CMK (cell line): ENCODE measurements around the gene AUNIP.
"Not testable (repeated sequence)": the region's sequence is repeated elsewhere in the genome, so short reads cannot be mapped to it uniquely, and the experiment has no call there.

ENCODE experiments used
- DNase-seq: peaks from one replicate; pipeline ENCODE4 v3.0.0-alpha.2; 2010; ENCODE audit warnings: low read depth

The AUNIP gene

DNA sequence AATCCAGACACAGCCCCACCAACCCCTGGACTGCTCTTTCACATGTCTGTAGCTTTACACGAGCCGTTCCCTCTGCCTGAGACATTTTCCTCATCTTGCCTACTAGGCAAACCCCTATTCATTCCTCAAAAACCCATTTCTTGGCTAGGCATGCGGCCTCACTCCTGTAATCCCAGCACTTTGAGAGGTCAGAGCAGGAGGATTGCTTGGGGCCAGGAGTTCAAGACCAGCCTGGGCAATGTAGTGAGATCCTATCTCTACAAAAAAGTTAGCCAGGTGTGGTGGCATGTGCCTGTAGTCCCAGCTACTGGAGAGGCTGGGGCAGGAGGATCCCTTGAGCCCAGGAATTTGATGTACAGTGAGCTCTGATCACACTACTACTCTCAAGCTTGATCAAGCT lies 5.2 kb upstream of the AUNIP start:
- no peak for DNase-seq

DNA sequence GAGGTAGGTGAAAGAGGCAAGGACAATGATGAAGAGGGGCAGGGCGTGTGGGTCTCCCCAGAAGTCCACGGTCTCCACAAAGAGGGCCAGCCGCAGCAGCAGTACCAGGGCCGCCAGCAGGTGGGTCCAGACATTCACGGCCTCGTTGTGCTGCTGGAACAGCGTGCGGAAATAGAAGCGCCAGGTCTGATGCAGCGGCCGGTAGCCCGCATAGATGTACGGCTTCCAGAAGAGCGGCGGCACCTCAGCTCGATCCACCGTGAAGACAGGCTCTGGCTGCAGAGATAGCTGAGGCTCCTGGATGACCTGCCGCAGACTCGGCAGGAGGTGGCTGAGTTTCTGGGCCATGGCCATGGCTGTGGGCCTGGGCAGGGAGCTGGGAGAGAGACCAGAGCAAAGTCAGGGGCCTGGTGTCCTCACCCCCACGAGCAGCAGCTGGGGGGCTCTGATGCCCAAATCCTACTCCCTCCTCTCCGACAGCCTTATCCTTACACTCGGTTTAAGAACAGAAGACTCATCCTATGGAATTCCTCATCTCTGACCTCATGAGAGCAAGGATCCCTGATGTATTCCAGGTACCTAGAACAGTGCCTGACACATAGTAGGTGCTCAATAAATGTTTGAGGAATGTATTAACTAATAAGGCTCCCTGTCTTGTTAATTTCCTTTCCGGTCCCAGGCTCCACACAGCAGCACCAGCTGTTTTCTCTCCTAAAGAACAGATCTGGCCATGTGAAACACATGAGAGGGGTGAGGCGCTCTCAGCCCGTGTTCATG lies 4.4 kb upstream of the AUNIP start:
- DNase-seq: no peak

GRCh38 chr1:25862785-25863485 lies 3.7 kb upstream of the AUNIP start:
- DNase-seq: no peak

- DNase-seq: peak; percentile 62
These were observed 2.3 kb upstream of the AUNIP start for GRCh38 chr1:25861316-25862286.

DNA sequence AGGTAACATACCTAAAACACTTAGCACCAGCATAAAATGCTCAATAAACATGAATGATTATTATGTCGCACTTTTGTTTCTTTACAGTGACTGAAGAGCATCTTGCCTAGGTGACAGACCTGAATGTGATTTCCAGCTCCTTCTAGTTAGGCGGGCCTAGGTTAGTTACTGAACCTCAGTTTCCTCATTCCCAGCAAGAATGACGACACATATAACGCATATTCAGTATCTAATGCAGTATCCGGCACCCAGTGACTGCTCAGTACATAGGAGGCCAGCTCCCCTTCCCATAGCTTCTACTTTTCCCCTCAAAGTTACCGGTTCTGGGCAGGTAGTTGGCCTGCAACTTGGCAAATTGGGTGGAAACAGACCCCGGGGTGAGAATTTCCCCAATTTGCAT lies 763 bp downstream of the AUNIP start:
- no peak for DNase-seq

GRCh38 chr1:25856856-25857255 lies 2.4 kb downstream of the AUNIP start:
- no peak for DNase-seq

DNA sequence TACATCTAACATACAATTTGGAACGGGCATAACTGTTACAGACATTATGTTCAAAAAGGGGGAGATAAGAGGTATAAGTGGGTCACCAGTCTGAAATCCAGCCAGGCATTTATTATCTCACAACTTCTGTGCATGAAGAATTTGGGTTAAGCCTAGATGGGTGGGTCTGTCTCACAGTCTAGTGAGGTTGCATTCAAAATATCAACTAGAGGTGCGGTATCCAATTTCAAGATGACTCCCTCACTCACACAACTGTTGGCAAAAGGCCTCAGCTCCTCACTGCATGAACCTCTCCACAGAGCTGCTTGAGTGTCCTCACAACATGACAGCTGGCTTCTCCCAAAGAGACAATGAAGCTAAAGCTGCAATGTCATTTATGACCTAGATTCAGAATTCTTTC lies 4.7 kb downstream of the AUNIP start:
- DNase-seq: no peak

DNA sequence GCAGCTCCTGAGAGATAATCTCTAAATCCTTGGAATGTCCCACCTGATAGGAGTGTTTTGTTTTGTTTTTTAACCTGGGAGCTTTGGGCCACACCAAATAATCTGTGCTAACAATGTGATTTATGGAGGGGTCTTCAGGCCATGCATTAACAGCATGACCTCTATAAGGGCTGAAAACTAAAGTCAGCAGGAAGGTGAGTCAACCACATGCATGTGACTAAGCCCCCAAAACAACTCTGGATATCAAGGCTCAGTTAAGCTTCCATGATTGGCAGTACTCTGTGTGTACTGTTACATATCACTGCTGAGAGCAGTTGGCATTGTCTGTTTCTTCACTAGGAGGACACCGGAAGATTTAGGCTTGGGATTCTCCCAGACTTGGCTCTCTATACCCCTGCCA lies 10.7 kb downstream of the AUNIP start:
- DNase-seq: no peak

DNA sequence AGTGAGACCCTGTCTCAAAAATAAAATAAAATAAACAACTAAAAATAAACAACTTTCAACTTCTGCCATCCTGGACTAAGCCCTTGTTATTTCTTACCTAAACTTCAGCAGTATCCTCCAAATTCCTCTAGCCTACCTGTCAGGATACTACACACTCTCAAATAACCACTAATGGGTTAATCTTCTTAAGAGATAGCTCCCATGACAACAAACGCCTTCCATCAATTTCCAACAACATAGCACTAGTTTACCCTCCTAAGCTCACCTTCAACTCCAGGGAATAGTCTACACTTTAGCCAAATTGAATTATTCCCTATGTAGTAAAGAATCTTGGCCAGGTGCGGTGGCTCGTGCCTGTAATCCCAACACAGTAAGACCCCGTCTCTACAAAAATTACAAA lies 11.3 kb downstream of the AUNIP start:
- no peak for DNase-seq

DNA sequence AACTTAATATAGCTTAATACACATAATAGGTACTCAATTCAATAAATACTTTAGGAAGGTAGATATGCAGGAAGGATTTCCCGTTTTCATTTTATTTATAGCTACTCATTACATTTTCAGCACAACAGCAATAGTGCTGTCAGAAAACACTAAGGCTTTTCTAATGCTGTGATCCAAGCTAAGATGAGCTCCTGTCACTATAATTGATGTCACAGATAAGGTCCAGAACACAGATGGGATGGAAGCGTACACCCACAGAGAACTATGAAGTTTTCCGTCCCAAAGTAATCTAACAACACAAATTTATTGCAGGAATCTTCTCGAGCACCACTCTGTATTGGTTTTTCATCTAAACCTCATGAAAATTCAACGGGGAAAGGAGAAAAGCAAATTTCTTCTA lies 13.6 kb downstream of the AUNIP start:
- no peak for DNase-seq

DNA sequence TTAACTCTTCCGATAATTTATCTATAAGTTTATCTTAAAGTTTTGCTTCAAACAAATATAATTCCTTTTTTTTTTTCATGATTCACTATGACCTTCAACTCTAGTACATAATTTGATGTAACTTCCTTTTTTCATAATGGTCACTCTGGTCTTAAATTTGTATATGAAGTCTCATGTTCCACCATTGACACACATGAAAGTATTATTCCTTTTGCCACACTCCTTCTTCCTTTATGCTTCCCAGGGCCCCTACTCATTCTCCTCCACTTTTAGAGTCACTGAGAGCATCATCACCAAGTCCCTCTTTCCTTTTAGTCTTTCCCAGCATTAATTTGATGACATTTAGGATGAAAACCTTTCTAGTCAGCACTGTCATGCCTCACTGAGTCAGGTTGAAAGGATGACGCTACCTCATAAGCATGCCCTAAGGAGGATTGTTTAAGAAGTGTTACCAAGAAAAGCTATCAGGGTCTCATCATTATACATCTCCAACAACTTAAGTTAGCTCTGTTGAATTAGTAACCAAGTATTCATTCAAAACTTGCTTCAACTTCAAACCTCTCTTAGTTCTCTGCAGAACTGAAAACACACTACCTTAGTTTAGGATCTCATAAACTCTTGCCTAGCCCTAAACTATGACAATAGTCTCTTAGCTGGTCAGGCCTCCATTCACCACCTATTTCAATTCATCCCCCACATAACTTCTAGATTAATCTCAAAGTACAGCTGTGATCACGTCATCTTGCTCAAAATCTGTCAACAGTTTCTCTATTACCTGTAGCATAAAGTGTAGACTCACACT lies 14.5 kb downstream of the AUNIP start:
- no peak for DNase-seq

DNA sequence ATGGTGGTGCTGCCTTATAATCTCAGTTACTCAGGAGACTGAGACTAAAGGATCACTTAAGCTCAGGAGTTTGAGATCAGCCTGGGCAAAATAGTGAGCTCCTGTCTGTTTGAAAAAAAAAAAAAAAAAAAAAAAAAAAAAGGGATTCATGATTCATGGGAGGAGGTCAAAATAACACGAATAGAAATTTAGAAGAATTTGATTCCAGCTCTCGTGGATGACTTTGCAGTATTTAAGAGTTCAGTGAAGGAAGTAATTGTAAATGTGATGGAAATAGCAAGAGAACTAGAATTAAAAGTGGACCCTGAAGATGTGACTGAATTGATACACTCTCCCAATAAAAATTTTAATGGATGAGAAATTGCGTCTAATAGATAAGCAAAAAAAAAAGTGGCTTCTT lies 15.8 kb downstream of the AUNIP start:
- no peak for DNase-seq

DNA sequence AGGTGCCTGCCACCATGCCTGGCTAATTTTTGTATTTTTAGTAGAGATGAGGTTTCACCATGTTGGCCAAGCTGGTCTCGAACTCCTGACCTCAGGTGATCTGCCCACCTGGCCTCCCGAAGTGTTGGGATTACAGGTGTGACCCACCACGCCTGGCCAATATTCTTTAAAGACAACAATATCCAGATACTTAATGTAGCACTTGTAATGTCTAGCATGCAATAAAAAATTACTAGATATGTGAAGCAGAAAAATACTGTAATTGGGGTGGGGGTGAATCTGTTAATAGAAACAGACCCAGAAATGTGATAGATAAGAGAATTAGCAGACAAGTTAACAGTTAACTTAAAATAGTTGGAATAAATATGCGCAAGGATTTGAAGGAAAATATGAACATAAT lies 19.4 kb downstream of the AUNIP start:
- not testable (repeated sequence) for DNase-seq

DNA sequence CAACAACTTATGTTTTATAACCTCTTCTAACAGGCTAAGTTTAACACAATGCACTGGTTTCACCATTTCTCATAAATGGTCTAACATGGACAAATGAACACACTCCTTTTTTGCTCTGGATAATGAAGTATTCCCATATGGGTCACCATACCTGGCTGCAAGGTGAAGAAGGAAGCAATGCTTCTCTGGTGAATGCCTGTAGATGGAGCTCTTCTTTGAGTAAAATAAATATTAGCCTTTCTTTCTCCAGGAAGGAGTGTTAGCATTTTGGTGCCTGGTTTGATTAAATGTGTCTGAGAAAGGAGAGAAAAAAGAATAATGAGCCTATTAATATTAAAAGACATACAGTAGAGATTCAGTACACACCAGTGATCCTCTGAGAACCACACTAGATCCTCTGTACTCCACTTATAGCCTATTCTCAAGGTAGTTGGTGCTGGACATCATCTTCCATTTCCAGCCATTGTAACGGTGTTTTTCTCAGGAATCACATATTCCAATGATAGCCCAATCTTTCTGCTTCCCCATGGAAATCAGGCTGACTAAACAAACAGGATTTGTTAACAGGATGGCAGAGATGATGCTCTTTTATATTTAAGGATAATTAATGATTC lies 21.9 kb downstream of the AUNIP start:
- DNase-seq: no peak

DNA sequence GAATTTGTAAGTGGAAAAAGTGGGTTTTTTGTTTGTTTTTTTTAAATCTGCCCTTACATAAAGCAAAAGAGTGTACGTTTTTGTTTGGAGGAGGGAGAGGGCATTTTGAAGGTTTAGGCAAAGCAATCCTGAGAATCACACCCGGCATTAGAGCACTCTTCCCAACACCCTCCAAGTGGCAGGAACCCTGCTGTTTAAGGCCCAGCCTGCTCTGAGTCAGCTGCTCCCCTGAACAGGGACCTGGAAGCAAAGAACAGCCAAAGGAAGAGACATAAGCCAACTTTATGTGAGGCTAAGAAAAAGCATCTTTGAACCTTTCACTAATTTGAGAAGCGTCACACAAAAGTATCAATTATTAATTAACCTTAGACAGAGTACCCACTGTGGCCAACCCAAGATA lies 22.6 kb downstream of the AUNIP start:
- DNase-seq: no peak

GRCh38 chr1:25834894-25835293 lies 24.4 kb downstream of the AUNIP start:
- no peak for DNase-seq

DNA sequence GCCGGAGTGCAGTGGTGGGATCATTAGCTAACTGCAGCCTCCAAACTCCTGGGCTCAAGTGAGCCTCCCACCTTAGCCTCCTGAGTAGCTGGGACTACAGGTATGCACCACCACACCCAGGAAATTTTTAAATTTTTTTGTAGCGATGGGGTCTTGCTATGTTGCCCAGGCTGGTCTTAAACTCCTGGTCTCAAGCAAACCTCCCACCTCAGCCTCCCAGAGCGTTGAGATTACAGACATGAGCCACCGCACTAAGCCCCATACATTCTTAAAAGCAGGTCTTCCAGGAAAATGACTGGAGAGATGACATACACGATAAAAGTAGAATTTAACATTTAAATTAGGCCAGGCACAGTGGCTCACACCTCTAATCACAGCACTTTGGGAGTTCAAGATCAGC lies 26.1 kb downstream of the AUNIP start:
- DNase-seq: no peak

DNA sequence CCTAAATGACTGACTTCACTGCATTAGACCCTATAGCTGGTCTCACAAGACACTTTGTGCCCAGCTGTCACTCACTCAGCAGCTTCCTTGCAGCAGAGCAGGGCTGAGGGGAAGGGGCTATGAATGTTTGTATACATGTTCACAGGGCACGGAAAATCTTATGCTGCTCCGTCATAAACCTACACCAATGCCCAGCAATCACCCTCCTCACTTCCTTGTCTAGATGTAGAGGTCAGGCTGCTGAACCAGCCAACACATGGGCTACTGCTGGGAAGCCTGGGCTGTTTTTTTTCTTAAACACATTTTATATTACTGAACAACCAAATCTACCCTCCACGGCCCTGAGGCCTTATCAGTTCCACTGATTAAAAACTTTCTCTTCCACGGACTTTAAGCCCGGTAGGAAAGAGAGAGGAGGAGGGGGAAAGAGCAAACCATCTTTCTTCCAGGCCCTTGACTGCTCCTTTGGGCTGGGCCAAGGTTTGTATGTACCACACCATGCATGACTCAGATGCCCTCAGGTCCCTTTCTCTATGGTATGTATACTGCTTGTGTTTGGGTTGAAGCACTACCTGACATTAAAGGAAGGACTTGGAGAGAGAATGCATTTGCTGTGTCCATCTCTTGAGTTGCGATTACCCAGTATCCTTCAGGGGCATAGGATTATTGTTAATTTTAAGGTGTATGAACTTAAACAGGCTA lies 26.8 kb downstream of the AUNIP start:
- DNase-seq: no peak

DNA sequence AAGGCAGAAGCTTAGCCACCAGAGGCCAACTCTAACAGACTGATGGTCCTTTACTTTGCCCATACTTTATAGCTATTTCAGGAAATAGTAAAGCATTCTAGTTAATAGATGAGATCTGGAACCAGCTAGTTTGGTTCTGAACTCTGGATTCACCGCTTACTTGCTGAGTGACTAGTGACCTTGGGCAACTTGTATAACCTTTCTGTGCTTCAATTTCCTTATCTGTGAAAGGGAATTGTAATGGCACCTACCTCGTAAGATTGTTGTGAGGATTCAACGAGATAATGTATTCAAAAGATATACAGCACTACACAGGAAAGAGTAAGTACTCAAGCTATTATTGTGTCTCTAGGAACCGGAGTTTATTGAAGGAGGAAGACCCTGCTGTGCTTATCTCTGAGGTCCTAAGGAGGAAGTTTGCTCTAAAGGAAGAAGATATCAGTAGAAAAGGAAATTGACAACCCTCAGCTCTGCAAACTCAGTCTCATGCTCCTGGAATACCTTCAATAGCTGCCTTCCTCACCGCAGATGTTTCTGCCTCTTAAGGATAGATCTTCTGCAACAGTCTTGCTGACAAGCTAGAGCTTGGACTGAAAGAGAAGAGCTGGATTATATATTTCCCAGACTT lies 27.6 kb downstream of the AUNIP start:
- peak; percentile 63 for DNase-seq

GRCh38 chr1:25829046-25829445 lies 30.2 kb downstream of the AUNIP start:
- no peak for DNase-seq
